D721Med (cell line): ENCODE results near the gene SHQ1.
"Not testable (repeated sequence)": the region's sequence is repeated elsewhere in the genome, so short reads cannot be mapped to it uniquely, and the experiment has no call there.

Experiments
- DNase-seq: peaks from one replicate; pipeline ENCODE4 v3.0.0; 2011; ENCODE audit warnings: low spot score; ENCODE audit not compliant: insufficient read length
- FAIRE-seq: peaks from 2 replicates; lab custom pipeline; 2011; peaks lifted over from hg19 to GRCh38; lab: Jason Lieb, UNC
- TF ChIP-seq, protein P1 (sequence below): IDR thresholded peaks from 2 replicates; pipeline ENCODE4 v1.5.1; 2012; ENCODE audit warnings: mild to moderate bottlenecking, control low read depth; ENCODE audit not compliant: insufficient read depth; ENCODE audit errors: missing control alignments

The SHQ1 gene

DNA sequence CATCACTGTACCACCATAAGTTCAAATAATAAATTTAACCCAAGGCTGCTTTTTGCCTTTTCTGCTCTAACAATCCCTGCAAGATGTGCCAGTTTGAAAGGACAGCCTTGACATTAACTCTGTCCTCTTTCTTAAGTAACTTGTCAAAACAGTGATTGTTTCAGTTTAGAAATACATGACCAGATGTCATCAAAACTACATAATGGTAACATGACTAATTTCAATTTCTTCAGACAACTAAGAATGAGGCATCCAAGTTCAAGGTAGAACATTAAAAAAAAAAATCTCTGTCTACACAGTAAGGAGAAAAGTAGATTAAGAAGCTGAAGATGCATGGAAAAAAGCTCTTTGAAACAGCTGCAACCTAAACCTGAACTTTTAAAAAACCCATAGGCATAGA, 47.4 kb downstream of the SHQ1 start:
- no peak for FAIRE-seq
- DNase-seq, result no peak
- TF ChIP-seq, protein P1, sequence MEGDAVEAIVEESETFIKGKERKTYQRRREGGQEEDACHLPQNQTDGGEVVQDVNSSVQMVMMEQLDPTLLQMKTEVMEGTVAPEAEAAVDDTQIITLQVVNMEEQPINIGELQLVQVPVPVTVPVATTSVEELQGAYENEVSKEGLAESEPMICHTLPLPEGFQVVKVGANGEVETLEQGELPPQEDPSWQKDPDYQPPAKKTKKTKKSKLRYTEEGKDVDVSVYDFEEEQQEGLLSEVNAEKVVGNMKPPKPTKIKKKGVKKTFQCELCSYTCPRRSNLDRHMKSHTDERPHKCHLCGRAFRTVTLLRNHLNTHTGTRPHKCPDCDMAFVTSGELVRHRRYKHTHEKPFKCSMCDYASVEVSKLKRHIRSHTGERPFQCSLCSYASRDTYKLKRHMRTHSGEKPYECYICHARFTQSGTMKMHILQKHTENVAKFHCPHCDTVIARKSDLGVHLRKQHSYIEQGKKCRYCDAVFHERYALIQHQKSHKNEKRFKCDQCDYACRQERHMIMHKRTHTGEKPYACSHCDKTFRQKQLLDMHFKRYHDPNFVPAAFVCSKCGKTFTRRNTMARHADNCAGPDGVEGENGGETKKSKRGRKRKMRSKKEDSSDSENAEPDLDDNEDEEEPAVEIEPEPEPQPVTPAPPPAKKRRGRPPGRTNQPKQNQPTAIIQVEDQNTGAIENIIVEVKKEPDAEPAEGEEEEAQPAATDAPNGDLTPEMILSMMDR, result no peak

DNA sequence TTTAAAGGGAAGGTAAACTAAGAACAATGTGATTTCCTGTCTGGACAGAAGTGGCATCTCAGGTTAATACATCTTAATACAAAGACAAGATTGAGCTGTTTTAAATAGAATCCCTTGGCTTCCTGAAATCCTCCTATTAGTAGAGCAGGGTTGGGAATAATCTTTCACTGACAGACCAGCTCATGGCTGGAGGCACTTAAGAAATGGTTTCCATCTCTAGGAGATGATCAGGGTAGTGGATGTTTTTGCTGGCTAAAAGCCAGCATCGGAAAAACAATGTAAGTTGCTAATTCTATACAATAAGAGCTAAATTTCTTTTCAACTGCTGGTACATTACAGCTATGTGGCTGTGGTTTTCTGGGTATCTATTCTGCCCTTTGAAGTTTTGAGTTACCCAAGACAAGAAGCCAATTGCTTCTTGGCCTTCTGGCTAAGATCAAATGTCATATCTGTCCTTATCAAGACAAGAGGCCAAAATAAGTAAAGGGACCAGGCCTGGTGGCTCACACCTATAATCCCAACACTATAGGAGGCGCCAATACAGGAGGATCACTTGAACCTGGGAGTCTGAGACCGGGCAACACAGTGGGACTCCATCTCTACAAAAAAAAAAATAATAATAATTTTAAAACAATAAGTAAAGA, 49.6 kb downstream of the SHQ1 start:
- DNase-seq (no peak), FAIRE-seq (peak; percentile 93)

DNA sequence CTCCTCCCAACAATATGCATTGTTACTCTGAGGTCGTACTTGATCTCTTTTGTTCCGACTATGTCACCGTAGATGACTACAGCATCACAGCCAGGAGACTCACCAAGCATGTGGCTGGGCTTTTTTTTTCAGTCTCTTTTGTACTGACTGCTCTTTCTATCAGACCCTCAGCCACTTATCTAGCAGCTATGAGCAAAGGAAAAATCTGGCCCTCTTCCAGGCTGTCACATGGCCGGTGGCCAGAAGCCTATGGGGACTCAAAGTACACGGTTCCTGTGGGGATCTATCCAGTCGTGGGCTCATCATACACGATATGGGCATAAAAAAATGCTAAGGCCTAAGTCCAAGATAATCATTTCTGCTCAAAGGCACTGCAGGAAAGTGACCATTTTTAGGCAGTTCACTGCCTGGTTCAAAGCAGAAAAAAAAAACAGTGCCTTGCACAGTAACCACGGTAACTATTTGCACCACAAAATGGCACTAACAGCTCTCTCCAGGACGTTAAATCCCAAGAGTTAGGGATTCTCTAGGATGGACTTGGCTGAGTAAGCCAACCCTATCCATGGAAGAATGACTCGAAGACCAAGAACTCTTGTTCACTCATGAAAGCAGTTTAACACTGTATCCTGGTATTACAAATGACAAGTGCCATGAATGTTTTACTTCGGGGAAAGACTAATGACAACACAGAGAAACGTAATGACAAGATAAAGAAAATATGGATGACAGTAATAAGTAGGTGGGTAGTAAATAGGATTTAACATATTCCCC, 50.3 kb downstream of the SHQ1 start:
- FAIRE-seq (peak; percentile 6), DNase-seq (no peak)
- TF ChIP-seq, protein P1, result no peak

More for the DNA sequence above, 49.6 kb downstream of the SHQ1 start:
- TF ChIP-seq, protein P1, result no peak

DNA sequence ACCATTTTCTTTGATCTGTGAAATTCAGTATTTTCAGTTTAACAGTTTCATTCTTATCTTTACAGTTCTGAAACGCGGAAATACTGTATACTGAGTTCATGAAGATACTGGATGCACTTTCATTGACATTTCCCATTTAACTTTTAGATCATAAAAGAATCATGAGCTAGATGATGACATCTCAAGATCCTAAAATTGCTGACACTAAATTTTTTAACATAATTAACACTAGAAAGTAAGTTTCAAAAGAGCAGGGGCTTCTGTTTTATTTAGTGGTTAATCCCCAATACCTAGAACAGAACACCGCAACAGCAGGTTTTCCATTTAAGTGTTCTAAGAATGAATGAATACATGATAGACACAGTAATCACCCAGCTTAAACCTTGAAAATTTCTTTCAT, 54.2 kb downstream of the SHQ1 start:
- no peak for FAIRE-seq
- no peak for DNase-seq
- TF ChIP-seq, protein P1, result no peak

DNA sequence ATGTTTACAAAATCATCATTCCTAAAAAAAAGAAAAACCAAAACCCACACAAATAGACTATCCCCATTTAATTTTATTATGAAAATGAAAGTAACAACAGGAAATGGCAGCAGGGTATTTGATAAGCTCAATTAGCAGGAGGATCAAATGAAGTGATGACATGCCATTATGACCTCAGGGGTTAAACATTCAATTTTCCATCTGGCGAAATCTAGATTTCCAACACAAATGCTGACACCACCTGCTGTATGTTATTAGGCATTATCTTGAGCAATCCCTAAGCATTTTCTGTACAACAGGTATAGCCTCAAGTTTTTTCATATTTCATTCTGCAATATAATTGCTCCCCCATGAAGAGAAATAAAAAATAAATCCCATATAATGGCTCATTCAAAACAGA, 57.1 kb downstream of the SHQ1 start:
- DNase-seq, result no peak
- TF ChIP-seq, protein P1, result no peak
- FAIRE-seq, result peak; percentile 76

DNA sequence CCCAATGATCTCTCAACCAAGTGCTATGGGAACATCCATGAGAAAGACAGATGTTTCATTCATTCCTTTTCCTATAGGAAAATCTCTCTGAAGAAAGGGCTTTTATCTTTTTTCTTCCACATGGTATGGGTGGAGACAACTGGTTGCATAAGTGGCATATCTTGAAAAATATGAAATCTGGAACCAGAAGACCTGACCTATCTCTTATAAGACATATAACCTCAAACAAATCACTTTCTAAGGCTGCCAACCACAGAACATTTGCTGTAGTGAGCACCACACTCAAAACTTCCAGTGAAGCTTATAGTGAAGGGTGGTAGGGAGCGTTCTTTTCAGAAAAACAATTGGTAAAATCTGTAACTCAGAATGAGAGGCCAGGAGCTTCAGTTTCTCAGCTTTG, 58.5 kb downstream of the SHQ1 start:
- TF ChIP-seq, protein P1, result no peak
- FAIRE-seq, result no peak
- DNase-seq, result no peak

DNA sequence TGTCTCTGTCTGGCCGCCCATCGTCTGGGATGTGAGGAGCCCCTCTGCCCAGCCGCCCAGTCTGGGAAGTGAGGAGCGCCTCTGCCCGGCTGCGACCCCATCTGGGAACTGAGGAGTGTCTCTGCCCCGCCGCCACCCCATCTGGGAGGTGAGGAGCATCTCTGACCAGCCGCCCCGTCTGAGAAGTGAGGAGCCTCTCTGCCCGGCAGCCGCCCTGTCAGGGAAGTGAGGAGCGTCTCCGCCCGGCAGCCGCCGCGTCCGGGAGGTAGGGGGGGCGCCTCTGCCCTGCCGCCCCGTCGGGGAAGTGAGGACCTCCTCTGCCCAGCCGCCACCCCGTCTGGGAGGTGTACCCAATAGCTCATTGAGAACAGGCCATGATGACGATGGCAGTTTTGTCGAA, 60.0 kb downstream of the SHQ1 start:
- not testable (repeated sequence) for FAIRE-seq, DNase-seq
